Neuron (in vitro differentiated cells): ENCODE measurements around the gene JAZF1.

ENCODE experiments used
- H2AFZ ChIP-seq: one replicate; pipeline ENCODE4 v1.6.1; 2013; ENCODE audit warnings: low read depth, mild to moderate bottlenecking, inconsistent platforms, low read length, moderate library complexity
- H3K27me3 ChIP-seq: one replicate; pipeline ENCODE4 v1.6.1; 2013; ENCODE audit warnings: low read length; ENCODE audit not compliant: insufficient read depth
- H3K36me3 ChIP-seq: one replicate; pipeline ENCODE4 v1.6.1; 2013; ENCODE audit warnings: low read length; ENCODE audit not compliant: insufficient read depth
- H3K4me1 ChIP-seq: one replicate; pipeline ENCODE4 v1.6.1; 2013; ENCODE audit warnings: low read length; ENCODE audit not compliant: insufficient read depth
- H3K4me3 ChIP-seq: 2 replicates; pipeline ENCODE4 v1.5.1; 2013; ENCODE audit warnings: mild to moderate bottlenecking, low read length, moderate library complexity
- H3K9me3 ChIP-seq: one replicate; pipeline ENCODE4 v1.6.1; 2013; ENCODE audit warnings: low read length

Gene JAZF1

DNA sequence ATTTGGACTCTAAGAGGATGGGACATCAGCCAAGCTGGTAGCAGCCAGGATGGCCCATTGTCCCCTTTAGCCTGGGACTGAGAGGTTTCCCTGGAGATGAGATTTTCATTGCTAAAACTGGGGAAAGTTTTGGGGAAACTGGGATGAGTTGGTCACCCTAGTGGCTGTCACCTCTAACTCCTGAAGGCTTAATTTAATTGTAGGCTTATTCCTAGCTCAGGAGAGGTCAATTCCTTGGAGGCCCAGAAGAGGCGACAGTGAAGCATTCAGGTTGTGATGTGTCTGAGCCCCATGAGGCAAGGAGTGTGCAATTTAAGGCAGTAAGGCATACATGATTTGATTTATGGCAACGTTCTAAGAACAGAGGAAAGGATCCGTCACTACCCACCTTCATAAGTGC, 24.9 kb upstream of the JAZF1 start:
- H3K4me3 ChIP-seq = no peak overlapping the region
- H3K4me1 ChIP-seq = no peaks in the 10 kb centered on the region
- no peak overlapping the region for H2AFZ ChIP-seq
- H3K9me3 ChIP-seq = no peaks in the 10 kb centered on the region
- no peaks in the 10 kb centered on the region for H3K36me3 ChIP-seq
- no peaks in the 10 kb centered on the region for H3K27me3 ChIP-seq

DNA sequence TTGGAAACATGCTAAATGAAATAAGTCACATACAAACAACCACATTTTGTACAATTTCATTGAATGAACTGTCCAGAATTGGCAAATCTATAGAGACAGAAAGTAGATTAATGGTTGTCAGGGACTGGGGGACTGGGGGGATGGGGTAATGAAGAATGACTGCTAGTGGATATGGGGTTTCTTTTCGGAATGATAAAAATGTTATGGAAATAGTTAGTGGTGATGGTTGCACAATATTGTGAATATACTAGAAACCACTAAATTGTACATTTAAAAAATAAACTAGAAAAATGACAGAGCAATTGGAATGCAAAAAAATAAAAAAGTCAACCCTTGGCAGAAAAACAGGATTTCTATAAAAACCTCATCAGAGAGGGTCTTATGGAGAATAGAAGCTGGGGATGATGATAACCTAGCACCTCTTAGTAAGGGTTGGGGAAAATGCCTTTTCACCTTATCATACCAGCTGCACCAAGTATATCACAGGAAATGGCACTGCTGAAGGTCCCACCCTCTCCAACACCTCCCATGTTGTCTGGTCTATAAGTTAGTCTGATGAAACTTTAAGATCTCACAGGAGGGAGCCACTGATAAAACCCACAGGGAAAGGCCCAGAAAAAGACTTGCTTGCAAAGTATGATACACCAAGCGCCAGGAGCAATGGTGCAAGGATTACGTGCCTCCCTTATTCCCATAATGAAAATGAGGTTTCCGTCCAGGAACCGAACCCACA, 23.1 kb upstream of the JAZF1 start:
- Histone ChIP-seq H3K4me1 (no peaks in the 10 kb centered on the region), H3K36me3 (no peaks in the 10 kb centered on the region), H3K9me3 (no peaks in the 10 kb centered on the region), H2AFZ (no peak overlapping the region), H3K4me3 (no peak overlapping the region), H3K27me3 (no peaks in the 10 kb centered on the region)

DNA sequence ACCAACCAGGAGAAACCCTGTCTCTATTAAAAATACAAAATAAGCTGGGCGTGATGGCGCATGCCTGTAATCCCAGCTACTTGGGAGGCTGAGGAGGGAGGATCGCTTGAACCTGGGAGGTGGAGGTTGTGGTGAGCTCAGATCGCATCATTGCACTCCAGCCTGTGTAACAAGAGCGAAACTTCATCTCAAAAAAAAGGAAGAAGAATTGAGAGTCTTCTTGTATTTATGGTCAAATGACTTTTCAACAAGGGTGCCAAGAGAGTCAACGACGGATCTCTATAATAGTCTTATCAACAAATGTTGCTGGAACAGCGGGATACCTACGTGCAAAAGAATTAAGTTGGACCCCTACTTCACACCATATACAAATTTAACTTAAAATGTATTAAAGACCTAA, 21.6 kb upstream of the JAZF1 start:
- H3K4me3 ChIP-seq = no peak overlapping the region
- no peaks in the 10 kb centered on the region for H3K4me1 ChIP-seq
- H3K27me3 ChIP-seq = no peaks in the 10 kb centered on the region
- no peaks in the 10 kb centered on the region for H3K9me3 ChIP-seq
- H2AFZ ChIP-seq = no peak overlapping the region
- H3K36me3 ChIP-seq = no peaks in the 10 kb centered on the region

DNA sequence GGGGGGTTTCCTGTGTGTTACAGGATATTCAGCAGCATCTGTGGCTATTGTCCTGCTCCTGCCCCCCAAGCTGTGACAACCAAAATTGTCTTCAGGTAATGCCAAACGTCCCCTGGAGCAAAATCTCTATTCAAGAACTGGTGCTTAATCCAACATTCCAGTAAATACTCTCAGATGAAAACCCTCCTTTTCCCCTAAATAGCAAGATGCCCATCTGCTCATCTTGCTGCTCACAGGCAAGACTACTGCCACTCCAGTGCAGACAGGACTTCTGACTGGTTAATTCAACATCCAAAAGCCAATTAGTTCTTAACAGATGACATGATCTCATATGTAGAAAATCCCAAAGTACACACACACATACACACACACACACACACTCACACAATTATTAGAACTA, 20.5 kb upstream of the JAZF1 start:
- Histone ChIP-seq H2AFZ (no peak overlapping the region), H3K9me3 (no peaks in the 10 kb centered on the region), H3K36me3 (no peaks in the 10 kb centered on the region), H3K27me3 (no peaks in the 10 kb centered on the region), H3K4me1 (no peaks in the 10 kb centered on the region), H3K4me3 (no peak overlapping the region)

DNA sequence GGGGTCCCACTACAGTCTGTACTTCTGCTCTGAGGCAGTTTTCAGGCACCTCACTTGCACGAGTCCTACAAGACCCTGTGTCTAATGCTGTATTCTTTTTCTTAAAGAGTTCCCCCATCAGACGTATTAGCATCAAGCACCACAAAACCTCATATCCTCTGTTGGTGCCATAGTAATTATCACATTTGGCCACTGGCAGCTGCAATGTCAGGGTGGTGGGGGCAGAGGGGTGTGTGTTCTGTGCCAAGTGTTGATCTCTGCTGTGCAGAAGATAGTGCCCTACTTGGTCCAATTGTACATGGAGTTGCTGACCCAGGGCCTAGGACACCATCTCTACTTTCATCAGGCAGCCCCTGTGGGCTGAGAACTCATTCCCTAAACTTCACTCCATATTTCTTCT, 20.0 kb upstream of the JAZF1 start:
- H3K36me3 ChIP-seq = no peaks in the 10 kb centered on the region
- peaks cover 3% of the 10 kb centered on the region for H3K27me3 ChIP-seq
- H3K9me3 ChIP-seq = no peaks in the 10 kb centered on the region
- H3K4me3 ChIP-seq = no peak overlapping the region
- no peak overlapping the region for H2AFZ ChIP-seq
- H3K4me1 ChIP-seq = no peaks in the 10 kb centered on the region

DNA sequence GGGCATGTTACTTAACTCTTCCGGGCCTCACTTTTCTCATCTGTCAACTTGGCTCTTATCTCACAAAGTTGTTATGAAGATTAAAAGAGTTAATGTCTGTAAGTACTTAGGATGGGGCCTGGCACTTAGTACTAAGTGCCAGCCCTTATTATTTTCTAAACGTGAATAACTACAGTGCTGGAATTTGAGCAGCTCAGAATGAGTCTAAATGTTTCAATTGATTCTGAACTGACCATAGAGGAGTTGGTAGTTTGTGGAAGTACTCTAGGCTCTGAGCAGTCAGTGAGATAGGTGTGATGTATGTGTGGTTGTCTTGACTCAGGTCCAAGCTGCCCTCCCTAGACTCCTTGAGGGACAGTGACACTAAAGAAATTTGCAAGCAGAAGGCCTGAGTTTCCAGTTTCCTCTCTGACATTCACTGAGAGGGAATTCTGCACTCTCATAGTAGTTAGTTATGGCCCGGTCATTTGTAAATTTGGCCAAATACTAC, 18.5 kb upstream of the JAZF1 start:
- H3K36me3 ChIP-seq = no peaks in the 10 kb centered on the region
- H3K9me3 ChIP-seq = no peaks in the 10 kb centered on the region
- no peak overlapping the region for H3K4me3 ChIP-seq
- no peak overlapping the region for H2AFZ ChIP-seq
- no peaks in the 10 kb centered on the region for H3K4me1 ChIP-seq
- H3K27me3 ChIP-seq = peaks cover 7% of the 10 kb centered on the region

DNA sequence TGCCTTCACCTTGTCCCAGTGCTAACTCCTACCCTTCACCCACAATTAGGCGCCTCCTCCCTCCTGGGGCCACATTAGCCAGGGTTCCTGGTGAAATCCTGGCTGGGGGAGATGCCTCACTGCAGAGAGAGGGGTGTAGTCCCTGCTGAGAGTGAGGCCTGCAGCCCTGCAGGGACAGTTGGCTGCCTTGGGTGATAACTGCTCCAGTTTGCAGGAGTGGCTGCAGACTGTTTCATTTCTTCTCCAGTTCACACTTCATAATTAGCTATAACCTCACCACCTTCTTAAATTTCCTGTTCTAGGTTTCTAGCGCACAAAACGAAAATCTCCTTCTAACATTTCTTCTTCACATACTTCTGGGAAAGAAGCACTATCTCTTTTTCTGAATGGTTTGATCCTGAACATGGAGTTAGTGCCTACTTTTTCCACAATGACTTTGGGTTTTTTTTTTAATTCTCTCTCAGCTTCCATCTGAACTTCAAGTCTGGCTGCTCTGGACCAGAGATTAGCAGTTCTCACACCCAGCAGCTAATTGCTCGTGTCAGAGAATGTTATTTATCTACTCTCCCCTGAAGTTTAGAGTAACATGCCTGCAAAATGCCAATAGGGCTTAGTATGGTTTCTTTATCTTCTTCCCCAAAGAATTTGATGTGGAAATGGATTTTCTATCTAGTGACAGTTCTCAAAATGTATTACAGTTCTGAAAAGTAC, 15.5 kb upstream of the JAZF1 start:
- Histone ChIP-seq H2AFZ (no peak overlapping the region), H3K4me3 (no peak overlapping the region), H3K9me3 (no peaks in the 10 kb centered on the region), H3K36me3 (no peaks in the 10 kb centered on the region), H3K4me1 (peaks cover 9% of the 10 kb centered on the region), H3K27me3 (peaks cover 7% of the 10 kb centered on the region)

DNA sequence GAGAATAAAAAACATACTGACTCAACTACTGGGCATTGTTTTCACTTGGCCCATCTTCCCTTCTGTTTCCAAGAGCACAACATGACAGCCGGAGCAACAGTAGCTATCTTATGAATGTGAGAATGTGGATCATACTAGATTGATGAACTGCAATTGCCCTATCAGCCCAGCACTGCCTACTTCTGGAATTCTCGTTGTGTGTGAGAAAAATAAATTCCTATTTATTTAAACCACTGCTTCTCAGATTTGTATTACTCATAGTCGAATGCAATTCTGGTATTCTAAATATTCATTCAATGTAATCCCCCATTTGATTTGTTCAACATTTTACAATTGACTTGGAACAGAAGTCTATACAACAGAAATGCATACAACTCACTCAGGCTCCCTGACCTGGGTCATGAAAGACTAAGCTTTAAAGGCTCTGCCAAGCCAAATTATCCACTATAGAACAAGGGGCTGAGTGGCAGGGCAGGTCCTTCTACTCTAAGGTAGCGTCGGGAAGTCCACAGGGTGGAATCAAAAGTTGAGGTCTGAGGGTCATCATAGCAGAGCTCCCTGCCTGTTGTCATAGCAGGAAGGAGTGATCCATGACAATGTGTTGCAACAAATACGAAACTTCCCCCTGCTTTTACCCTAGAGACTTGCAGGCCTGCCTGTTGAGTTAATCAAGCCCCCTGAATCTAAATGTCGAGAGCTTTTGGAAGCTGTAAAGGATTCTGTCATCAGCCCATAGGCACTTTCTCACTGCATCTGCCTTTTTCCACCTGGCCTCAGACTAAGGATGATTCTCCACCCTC, 12.4 kb upstream of the JAZF1 start:
- Histone ChIP-seq H3K9me3 (no peaks in the 10 kb centered on the region), H3K4me1 (peaks cover 9% of the 10 kb centered on the region), H3K4me3 (no peak overlapping the region), H2AFZ (no peak overlapping the region), H3K27me3 (peaks cover 26% of the 10 kb centered on the region), H3K36me3 (no peaks in the 10 kb centered on the region)

DNA sequence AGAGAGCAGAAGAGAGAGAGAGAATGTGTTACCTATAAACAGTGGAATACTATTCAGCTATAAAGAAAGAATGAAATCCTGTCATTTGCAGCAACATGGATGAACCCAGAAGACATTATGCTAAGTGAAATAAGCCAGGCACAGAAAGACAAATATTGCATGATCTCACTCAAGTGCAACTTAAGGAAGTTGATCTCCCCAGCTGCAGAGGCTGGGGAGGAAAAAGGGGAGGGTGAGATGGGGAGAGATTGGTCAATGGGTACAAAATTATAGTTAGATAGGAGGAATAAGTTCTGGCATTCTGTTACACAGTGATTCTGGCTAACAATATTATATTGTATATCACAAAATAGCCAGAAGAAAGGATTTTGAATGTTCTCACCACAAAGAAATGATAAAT, 11.2 kb upstream of the JAZF1 start:
- no peaks in the 10 kb centered on the region for H3K9me3 ChIP-seq
- no peaks in the 10 kb centered on the region for H3K36me3 ChIP-seq
- peaks cover 26% of the 10 kb centered on the region for H3K27me3 ChIP-seq
- no peak overlapping the region for H2AFZ ChIP-seq
- H3K4me1 ChIP-seq = peaks cover 9% of the 10 kb centered on the region
- H3K4me3 ChIP-seq = no peak overlapping the region

DNA sequence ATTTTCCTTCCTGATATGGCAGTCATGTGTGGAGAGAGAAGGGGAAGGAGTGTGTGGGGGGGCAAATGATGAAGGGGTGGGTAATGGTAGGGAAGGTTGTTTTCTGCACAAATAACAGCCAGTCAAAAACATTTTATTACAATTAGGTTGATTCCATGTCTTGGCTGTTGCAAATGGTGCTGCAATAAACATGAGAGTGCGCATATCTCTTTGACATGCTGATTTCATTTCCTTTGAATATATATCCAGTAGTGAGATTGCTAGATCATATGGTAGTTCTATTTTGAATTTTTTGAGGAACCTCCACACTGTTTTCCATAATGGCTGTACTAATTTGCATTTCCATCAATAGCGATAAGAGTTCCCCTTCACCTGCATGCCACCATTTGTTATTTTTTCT, 10.6 kb upstream of the JAZF1 start:
- Histone ChIP-seq H2AFZ (no peak overlapping the region), H3K36me3 (no peaks in the 10 kb centered on the region), H3K4me3 (no peak overlapping the region), H3K27me3 (peaks cover 26% of the 10 kb centered on the region), H3K4me1 (peaks cover 9% of the 10 kb centered on the region), H3K9me3 (no peaks in the 10 kb centered on the region)

DNA sequence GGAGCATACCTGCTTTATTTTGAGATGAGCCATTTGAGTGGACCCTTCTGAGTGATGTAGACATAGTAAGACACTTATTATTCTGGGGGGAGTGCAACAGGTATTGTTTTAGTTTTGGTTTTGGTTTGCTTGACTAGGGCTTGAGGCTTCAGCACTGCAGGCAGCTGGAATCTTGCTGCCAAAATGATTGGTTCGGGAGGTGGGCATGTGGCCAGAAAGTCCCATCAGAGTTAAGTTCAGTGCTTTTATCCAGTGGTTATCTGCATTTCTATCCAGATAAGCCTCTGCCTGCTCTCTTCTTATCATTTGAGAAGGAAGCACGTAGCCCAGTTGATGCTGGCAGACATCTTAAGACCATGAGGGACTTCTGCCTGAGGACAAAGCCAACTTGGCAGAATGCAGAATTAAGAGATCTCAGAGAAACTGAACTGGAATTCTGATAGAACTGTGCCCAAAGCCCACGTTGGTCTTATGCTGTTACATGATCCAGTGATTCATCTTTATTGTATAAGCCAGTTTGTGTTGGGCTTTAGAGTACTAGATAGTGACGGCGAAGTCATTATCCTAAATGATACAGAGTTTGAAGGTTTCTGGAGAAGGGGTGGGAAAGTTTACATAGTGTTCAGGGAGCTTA, 9.6 kb upstream of the JAZF1 start:
- H3K4me1 ChIP-seq = peaks cover 9% of the 10 kb centered on the region
- H3K9me3 ChIP-seq = no peaks in the 10 kb centered on the region
- no peaks in the 10 kb centered on the region for H3K36me3 ChIP-seq
- no peak overlapping the region for H3K4me3 ChIP-seq
- H2AFZ ChIP-seq = no peak overlapping the region
- H3K27me3 ChIP-seq = peaks cover 22% of the 10 kb centered on the region

DNA sequence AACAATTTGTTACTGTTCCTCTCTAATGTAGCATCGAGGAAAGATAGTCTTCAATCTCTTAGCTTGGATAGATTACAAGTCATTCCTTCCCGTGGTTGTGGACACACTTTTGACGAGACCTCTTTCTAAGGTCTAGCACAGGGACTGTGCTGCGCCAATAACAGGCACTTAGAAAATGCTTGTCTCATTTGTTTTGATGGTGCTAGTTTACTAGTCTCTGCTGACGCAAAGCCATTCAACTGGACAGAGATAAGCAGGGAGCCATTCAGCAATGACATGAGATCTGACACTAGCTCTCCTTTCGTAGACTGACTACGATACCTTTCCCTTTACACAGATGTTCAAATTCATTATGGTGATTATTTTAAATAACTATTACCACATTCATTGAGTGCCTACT, 6.4 kb upstream of the JAZF1 start:
- Histone ChIP-seq H3K4me3 (no peak overlapping the region), H3K9me3 (no peaks in the 10 kb centered on the region), H3K4me1 (no peaks in the 10 kb centered on the region), H2AFZ (no peak overlapping the region), H3K27me3 (peaks cover 39% of the 10 kb centered on the region), H3K36me3 (no peaks in the 10 kb centered on the region)

DNA sequence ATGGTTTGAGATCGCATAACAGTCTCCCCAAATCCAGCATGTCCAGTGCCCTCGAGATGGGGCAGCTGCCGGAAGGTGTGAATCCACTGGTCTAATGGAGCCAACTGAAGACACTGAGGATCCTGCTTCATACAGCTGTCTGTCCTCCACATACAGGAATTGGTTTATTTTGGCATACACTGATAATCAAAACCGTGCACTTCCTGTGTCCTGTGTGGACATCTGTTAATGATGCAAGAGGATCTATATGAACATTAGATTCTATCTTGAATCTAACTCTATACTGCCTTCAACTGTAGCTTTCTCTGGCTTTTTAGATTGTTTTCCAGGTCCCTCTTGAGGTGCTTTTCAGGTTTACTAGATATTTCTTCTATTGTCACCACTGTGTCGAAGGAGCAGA, 3.0 kb upstream of the JAZF1 start:
- peaks cover 40% of the 10 kb centered on the region for H3K27me3 ChIP-seq
- H2AFZ ChIP-seq = no peak overlapping the region
- no peaks in the 10 kb centered on the region for H3K36me3 ChIP-seq
- no peaks in the 10 kb centered on the region for H3K9me3 ChIP-seq
- no peak overlapping the region for H3K4me3 ChIP-seq
- H3K4me1 ChIP-seq = peaks cover 7% of the 10 kb centered on the region
